GM19467 (cell line): ENCODE measurements around the gene ADAMTSL1.
"Not testable (repeated sequence)": the region's sequence is repeated elsewhere in the genome, so short reads cannot be mapped to it uniquely, and the experiment has no call there.

Experiments
- ATAC-seq: cut with Tn5 transposase; IDR thresholded peaks from one replicate; pipeline ENCODE4 v1.9.1; 2021; ENCODE audit warnings: mild to moderate bottlenecking, moderate library complexity; ENCODE audit not compliant: unreplicated experiment

The ADAMTSL1 gene

DNA sequence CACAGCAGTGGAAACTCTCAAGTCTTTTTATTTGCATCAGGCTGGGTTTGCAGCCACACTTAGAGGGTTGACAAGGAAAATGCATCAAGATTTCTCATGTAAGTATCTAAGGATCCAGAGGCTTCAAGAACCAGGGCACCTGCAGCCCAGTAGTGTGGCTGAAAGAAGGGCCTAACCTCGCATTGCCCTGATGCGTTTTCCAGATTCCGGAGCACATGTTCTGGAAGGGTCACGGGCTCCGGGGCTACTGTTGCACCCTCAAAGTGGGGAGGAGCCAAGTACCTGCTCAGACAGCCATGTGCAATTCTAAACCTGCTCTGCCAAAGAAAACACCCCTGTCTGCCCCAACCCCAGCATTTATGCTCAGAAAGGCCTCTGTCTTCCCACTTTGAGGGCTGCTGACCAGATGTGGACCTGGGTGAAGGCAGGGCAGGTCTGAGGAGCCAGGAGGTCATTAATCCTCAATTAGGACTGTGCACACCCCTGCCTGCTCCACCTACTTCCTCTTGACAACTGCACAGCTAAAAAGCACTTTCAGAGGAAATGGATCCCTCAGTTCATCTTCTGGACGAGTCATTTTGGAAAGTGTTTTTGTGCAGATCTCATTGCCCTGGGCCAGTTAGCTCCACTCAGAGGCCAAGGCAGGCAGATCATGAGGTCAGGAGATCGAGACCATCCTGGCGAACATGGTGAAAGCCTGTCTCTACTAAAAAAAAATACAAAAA is 448.4 kb downstream of the ADAMTSL1 start:
- ATAC-seq: no peak

DNA sequence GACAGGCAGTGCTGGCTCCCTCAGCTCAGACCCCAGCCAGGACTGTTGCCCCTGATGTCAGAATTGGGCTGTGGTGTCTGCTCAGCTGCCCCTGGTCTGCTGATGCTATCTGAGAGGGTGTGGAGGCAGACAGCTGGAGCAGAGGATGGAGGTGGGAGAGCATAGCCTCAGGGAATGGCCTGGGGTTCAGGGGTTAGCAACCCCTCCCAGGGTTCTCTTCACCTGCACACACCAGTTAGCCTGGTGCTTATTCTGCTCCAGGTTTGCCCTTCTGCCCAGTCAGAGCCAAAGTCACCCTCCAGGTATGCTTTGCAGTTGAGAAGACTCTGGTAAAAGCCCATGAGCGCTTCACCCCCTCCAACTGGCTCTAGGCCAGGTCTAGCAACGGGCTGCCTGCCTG is 449.2 kb downstream of the ADAMTSL1 start:
- ATAC-seq: no peak

DNA sequence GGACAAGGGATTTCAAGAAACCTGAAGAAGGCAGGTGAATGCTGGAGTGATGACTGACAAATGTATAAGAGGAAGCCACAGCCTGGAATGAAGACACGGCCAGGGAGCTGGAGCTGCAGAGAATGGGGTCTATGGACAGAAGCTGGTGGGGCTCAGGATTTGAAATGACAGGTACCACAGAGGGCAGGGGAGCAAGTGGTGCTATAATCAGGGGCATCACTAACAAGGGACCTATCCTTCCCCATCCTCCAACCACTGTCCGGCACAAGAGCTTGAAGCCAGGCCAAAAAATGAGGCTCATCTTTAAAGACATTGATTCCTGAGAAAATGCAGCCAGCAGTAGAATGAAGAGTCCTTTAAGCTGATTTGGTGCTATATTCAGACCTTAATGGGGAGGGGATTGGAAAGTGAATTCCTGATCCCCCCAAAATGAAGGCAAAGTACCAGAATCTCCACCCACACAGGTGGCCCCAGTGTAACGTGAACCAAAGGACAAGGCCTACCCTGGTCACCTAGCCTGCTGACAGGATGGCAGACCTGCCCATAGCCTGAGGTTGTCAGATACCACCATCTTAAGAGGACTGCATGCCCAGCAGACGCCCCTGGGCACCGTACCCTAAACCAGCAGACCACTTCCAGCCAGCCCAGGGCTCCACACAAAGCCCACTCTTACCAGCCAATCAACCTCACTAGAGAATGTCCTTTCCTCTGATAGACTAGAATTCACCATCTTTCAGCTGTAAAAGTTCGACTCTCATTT is 449.9 kb downstream of the ADAMTSL1 start:
- no peak for ATAC-seq

DNA sequence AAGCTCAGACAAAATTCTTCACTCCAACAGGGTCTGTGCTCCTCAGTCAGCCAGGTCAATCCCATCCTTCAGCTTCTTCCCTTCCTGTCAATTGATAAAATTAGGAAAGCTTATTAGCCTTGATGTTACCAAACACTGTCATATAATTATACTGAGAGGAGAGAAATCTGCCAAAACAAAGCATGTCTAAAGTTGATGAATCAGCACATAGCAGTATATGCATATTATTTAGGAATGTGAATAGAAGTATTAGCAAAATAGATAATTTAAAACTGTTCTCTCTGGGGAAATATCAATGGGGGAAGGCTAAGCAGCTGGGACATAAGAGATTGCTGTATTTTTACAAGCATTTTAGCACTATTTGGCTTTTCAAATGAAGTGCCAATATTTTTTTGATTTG is 451.9 kb downstream of the ADAMTSL1 start:
- ATAC-seq: no peak

DNA sequence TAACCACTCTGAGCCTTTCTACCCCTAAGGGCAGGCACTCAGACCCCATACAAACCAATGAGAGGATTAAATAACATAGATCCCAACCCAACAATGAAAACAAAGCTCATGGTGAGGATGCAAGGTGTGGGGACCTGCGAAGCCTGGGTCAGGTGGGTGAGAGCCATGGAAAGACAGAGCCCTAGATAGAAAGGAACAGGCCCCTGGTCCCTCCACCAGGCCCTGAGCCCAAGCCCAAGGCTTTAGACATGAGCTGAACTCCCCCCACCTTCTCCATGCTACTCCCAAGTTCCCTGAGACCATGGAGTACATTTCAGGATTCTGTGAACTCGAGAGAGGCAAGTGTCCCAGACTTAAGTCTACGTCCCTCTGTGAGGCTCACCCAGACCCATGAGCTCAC is 452.6 kb downstream of the ADAMTSL1 start:
- no peak for ATAC-seq

DNA sequence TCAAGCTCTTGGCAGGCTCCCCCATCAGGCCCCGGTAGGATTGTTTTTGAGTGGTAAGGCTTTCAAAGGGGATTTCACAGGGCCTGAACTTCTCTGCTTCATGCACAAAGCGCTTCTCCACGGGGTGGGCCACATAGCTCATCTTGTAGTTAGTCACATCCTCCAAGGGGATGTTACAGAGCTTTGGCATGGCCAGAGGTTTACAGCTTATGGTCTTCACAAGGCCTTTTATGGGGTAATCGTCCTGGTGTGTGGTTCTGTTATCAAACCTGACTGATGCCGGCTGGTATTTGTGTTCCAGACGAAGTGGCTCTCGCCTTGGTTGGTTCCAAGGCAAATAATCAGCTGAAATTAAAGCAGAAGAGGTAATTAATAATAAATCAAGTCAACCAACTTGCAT is 454.8 kb downstream of the ADAMTSL1 start:
- no peak for ATAC-seq

DNA sequence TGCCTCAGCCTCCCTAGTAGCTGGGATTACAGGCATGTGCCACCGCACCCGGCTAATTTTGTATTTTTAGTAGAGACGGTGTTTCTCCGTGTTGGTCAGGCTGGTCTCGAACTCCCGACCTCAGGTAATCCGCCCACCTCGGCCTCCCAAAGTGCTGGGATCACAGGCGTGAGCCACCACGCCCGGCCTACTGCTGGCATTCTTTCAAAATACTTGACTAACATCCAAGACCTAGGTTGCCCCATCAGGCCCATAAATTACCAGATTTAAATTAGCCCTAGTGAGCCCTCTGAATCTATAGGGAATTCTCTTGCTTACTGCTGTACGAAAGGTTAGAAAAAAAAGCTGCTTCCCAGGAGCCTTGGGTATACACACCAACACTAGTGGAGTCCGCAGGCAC is 456.7 kb downstream of the ADAMTSL1 start:
- not testable (repeated sequence) for ATAC-seq

DNA sequence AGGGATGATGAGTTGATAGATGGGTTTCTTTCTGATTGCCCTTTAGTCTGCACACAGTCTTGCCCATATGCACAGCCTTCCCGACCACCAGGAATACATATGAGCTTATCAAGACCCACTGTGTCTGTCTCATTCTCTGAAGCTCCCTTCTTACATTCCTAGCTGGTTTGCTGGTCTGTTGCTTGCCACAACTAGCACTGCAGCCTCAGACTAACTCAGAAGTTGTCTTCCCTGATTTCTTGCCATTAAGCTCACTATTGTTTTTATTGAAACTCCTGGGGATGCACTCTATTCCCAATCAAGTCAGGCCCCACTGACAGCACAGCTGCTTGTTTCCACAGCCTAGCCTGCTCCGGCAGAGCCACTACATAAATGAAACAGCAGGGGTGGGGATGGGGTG is 461.6 kb downstream of the ADAMTSL1 start:
- no peak for ATAC-seq

DNA sequence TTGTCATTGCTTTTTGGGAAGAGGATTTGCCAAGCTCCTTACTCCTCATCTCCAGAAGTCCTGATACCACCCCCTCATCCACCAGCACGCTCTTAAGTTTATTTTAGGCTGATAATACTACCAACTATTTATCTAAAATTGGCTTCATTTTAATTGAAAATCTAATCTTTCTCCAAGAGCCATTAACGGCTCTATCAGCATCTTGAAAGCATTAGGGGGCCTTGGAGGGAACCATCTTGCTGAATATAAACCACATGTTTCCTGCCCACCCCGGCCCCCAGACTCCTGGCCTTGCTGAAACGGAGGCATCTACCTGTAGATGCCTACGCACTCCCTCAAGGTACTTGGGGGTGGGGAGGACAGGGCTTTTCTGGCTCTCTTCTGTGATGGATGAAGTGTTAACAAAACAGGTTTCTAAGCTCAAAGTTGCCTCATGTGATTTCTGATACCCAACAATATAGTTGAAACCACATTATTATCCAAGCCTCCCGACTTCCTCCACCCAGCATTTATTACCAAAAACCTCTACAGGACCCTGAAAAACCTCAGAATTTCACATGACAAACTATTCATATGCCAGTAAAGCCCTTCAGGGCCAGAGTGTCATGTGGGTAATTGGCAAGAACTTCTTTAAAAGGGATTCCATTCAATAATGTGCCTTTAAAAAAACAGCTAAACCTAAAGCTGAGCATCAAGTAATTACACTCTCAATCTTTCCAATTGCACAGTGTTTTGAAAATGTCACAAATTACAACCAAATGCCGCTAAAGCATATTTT is 462.3 kb downstream of the ADAMTSL1 start:
- no peak for ATAC-seq

DNA sequence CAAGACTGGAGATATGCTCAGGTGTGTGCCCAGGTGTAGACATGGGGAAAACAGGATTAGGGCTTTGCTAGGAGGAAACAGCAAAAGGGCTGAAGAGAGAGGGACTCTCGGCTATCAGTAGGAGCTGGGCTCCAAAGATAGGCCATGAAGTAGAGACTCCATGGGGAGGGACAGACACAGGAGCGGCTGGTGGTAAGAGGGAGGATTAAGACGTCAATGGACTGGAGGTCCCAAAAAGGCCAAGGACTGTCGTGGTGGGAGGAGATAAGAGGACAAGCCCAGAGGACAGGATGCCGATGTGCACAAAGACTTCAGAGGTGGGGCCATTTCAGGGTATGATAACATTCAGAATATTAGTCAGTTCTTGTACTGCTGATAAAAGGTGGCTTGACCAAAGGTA is 466.0 kb downstream of the ADAMTSL1 start:
- no peak for ATAC-seq

DNA sequence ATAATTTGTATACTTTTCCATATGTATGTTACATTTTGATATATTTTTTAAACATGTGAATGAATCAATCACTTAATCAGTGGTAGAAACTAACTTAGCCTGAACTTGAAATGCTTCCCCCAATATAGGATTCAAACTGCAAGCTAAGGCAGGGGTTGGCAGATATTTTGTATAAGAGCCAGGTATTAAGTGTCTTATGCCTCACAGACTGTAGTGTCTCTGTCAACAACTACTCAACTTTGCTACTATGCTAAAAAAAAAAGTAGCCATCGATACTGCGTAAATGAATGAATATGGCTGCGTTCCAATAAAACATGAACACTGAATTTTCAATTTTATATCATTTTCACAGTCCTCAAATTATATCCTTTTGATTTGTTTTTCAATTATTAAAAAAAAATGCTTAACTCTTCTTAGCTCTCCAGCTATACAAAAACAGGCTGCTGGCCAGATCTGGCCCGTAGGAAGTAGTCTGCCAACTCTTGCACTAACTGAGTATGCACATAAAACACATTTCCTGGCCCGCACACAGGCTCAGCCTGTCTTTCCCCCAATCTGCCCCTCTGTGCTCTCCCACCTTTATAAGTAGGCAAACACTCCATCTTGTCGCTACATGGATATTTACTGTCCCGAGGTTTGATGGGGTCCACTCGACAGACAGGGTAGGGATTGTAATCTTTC is 467.2 kb downstream of the ADAMTSL1 start:
- no peak for ATAC-seq

DNA sequence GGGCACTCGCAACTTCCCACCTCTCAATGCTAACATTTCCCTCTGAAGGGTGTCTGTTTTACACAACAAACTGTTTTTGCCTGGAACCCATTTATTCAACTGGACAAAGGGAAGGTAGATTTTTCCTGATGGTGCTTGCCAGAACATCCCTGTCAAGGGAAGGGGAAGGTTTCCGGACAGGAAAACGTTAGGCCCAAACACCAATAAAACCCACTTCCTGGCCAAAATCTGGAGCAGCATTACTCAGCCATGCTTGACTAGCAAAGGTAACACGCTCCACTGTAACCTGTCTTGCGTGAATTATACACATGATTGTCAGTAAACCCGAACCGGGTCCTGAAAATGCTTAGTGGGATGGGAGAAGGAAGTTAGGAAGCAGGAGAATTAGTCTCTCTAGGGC is 468.8 kb downstream of the ADAMTSL1 start:
- ATAC-seq: no peak

DNA sequence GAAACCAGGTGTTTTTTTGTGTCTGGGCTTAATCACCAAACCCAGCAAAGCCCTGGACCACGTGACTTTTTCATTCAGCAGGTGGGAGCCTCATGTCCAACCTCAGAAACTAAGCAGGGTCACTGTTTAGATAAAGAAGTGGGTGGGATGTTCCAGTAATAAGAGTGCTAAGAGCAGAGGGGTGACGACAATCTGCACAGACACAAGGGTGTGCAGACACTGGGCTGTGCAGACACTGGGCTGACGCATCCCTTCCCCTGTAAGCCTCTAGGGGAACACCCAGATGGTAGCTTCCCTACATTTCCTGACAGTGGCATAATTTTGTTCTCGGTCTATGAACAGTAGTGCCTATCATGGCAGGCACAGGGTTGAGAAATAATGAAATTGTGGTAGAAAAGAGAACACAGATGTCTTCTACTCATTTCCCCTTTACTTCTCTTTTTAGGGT is 474.0 kb downstream of the ADAMTSL1 start:
- ATAC-seq: no peak

DNA sequence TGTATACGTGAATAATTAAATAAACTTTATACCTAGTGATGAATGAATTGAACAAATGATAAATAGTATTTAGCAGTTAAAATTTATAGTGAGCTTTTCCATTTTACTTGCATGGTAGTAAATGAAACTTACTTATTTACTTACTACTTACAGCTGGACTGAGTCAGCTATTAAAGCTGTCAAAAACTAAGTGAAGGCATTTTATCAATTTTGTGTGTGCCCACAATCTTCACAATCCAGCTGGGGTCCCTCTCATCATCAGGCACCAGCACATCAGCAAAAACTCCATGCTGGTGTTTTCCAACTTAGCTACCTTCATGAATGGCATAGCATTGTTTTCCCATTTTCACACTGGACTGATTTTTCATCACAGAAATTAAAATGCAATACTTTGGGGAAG is 478.0 kb downstream of the ADAMTSL1 start:
- no peak for ATAC-seq

DNA sequence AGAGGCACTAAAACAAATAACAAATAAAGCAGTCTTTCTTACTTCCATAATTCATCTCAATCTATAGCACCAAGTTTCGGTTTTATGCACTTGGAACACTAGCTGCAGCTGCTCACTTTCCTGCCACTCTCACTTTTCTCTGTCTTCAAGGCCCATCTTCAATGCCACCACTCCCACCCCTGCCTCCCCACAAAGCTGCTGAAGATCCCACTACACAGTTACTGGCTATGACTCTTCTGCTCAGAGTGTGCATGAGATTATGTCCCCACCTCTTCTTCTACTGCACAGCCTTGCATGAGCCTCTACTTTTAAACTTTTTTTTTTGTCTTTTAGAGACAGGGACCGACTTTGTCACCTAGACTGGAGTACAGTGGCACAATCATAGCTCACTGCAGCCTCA is 481.7 kb downstream of the ADAMTSL1 start:
- no peak for ATAC-seq
